Measurements from ENCODE around the gene ARHGEF26. TPM values are rescaled to one million over a fixed set of nuclear protein-coding genes. Genes with fewer than 3 reads are reported as not detected.

ARHGEF26 gene
- total RNA-seq, 4 donors from 2014 or later, result 18.5 to 45.2 (median 26.3) TPM

GRCh38 chr3:154304936-154305335, 183.7 kb downstream of the ARHGEF26 start:
- no peak for TF ChIP-seq CTCF (IDR thresholded peaks at IDR 0.05; ENCODE audit: low read depth)

GRCh38 chr3:154307363-154307762, 186.2 kb downstream of the ARHGEF26 start:
- TF ChIP-seq CTCF (IDR thresholded peaks at IDR 0.05; ENCODE audit: low read depth), result no peak

Other genes starting within 250 kb of the ARHGEF26 start
- 100 to 1,000 TPM in 1 of 4 donors, 10 to 100 TPM in 3; 59.2 to 103 (median 77.8) TPM for gene DHX36, start 203.1 kb downstream of the ARHGEF26 start, total RNA-seq

All from subcutaneous adipose tissue (tissue), 4 donors.